LNCaP clone FGC (cell line): ENCODE measurements around the gene NEAT1.

ENCODE experiments used
- DNase-seq: peaks from one replicate; pipeline ENCODE4 v3.0.0-alpha.2; 2011; ENCODE audit warnings: low read depth
- H3K4me3 ChIP-seq: 2 replicates; pipeline ENCODE4 v1.5.1; 2011; ENCODE audit warnings: mild to moderate bottlenecking, low read depth, low read length, control low read depth
- CTCF ChIP-seq: IDR thresholded peaks from 2 replicates; pipeline ENCODE4 v1.5.1; 2012; ENCODE audit warnings: mild to moderate bottlenecking; ENCODE audit not compliant: control insufficient read depth, insufficient read depth; ENCODE audit errors: extremely low read depth

The NEAT1 gene

DNA sequence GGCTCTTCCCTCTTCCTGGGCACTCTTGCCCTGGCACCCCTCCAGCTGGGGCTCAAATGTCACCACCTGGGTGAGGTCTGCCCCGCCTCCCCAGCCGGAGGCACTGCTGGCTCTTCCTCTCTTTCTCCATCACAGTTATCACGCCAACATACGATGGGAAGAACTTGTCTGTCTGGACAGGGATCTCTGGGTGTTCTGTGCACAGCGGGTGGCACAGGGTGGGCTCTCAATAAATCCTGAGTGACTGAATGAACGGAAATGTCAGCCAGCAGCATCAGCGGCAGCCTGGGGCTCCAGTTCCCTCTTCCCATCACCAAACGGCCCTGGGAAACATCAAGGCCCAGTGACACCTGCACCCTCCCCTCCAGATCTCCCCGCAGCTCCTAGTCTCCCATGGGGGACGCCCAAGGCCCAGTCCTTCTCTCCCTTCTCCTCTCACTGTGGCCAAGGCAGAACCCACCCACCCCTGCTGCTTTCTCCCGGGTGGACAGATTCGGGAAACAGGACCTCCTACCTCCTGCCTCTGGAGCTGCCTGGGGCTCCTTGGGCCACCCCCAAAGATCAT lies 39.7 kb upstream of the NEAT1 start:
- DNase-seq, result peak; percentile 89
- no peak for TF ChIP-seq CTCF
- H3K4me3 ChIP-seq, result peak overlapping the region; percentile 50

GRCh38 chr11:65383778-65384177 lies 38.8 kb upstream of the NEAT1 start:
- no peak for DNase-seq
- no peak overlapping the region for H3K4me3 ChIP-seq
- TF ChIP-seq CTCF, result no peak

- TF ChIP-seq CTCF, result no peak
- no peak overlapping the region for H3K4me3 ChIP-seq
- no peak for DNase-seq
These were observed 38.2 kb upstream of the NEAT1 start for GRCh38 chr11:65384301-65384889.

GRCh38 chr11:65386307-65387140 lies 36.1 kb upstream of the NEAT1 start, which contains the start of gene FRMD8:
TSS of gene FRMD8 (plus strand) at chr11:65386637. CDS start at chr11:65387037, 400 bp downstream.
- peak; percentile 11 for DNase-seq
- peak within 1 kb of the TSS; percentile 89 for H3K4me3 ChIP-seq
- TF ChIP-seq CTCF, result no peak

DNA sequence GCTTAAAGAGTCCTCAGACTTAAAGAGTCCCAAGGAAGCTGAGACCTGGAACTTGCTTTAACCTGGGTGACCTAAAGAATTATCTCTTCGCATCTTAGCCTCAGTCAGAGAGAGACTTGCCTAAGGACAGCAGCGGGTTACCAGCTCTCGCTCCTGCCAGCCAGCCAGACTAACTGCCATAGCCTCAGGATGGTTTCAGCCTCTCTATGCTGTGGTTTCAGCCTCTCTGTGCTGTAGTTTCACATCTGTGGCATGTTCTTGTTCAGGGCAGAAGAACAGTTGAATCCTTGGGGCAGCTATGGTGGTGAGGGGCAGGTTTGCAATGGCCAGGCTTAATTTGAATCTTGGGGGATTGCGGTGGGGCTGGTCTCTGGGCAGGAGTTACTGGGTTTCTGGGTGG lies 33.9 kb upstream of the NEAT1 start:
- TF ChIP-seq CTCF, result no peak
- H3K4me3 ChIP-seq, result no peak overlapping the region
- no peak for DNase-seq

GRCh38 chr11:65389294-65389980 lies 33.2 kb upstream of the NEAT1 start:
- TF ChIP-seq CTCF, result no peak
- no peak overlapping the region for H3K4me3 ChIP-seq
- no peak for DNase-seq
